HEK293T (cell line): ENCODE measurements around the gene ZNF24.

Experiments used
- FOXA1 ChIP-seq: fragments of 450-650 bp; IDR thresholded peaks from 2 replicates; pipeline ENCODE4 v1.6.1; 2016; ENCODE audit warnings: mild to moderate bottlenecking
- FOXK2 ChIP-seq: fragments of 450-650 bp; IDR thresholded peaks from 2 replicates; pipeline ENCODE4 v1.6.1; 2016; ENCODE audit warnings: mild to moderate bottlenecking
- L3MBTL2 ChIP-seq: fragments of 450-650 bp; conservative IDR thresholded peaks from 2 replicates; pipeline ENCODE4 v1.6.1; 2016; ENCODE audit warnings: mild to moderate bottlenecking
- SP1 ChIP-seq: fragments of 450-650 bp; IDR thresholded peaks from 2 replicates; pipeline ENCODE4 v1.6.1; 2017

- peak; percentile 88 for TF ChIP-seq L3MBTL2
- TF ChIP-seq FOXK2 = no peak
- no peak for TF ChIP-seq FOXA1
- no peak for TF ChIP-seq SP1
Measured at GRCh38 chr18:35290094-35290735, 54.0 kb downstream of the ZNF24 start, which contains the start of gene ZSCAN30.
